HG03025 (cell line): ENCODE measurements around the gene TTLL4.

ENCODE experiments used
- ATAC-seq: cut with Tn5 transposase; IDR thresholded peaks from one replicate; pipeline ENCODE4 v1.9.1; 2021; ENCODE audit warnings: mild to moderate bottlenecking, moderate library complexity; ENCODE audit not compliant: unreplicated experiment, low FRiP score

Gene TTLL4

DNA sequence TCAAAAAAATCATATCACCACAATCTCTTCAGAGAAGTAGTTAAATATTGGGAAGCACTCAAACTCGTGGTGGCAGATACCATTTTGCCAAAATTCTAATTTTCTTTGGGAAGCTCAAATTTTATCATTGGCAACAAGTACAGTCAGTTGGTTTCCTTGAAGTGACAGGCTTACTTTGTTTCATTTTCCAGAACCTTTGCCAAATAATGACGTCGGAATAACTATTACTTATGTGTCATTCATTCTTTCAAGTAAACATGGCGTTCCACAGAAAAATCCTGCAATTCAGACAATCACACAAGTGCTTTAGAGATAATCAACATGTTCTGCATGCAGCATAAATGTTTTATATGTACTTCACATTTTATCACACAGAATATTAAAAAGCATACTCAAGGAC lies 5.4 kb downstream of the TTLL4 start:
- ATAC-seq, result no peak

DNA sequence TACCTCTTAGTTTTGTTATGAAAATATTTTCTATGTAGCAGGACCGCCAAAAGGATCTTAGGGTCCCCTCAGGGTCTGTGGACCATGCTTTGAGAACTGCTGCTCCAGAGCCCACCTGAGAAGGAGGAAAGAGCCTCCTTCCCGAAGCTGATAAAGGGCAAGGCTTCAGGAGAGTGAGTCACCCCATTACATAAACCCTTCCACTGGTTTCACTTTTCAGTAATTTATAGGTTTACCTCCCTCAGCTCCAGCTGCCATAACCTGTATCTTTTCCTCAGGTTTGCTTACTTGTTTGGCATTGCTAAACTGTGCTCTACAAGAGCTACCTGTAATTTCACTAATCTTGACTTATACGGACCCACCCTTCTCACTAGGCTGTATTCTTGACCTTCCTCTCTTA lies 6.6 kb downstream of the TTLL4 start:
- ATAC-seq, result no peak

DNA sequence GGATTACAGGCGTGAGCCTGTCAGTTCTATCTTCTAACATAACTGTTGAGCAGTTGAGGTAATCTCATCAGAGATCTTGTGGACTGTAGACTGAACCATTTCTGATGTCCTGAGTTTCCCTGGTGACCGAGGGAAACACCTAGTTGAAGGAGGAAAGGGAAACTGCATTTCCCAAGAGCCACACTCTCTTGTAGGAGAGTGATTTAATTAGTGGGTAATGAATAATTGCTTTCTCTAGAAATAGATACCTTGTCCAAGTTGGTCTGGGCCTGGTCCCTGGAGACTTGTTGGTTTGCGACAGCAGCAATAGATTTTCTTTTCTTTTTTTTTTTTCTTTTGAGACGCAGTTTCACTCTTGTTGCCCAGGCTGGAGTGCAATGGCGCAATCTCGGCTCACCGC lies 7.4 kb downstream of the TTLL4 start:
- ATAC-seq, result no peak

DNA sequence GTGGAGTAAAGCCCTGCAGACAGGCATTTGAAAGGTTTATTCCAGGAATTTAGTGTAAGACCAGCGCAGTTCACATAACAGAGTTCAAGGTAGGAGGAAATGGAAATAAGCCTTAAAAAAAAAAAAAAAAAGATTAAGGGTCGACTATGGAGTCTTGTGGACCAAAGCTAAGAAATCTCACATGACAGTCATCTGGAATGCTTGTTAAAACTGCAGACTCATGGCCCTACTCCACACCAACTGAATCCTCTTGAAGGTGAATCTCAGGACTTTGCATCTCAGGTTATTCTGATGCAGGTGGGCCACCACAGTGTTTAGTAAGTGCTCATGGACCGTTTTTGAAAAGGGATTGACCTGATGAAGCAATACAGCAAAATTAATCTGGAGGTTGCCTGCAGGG lies 8.8 kb downstream of the TTLL4 start:
- no peak for ATAC-seq

DNA sequence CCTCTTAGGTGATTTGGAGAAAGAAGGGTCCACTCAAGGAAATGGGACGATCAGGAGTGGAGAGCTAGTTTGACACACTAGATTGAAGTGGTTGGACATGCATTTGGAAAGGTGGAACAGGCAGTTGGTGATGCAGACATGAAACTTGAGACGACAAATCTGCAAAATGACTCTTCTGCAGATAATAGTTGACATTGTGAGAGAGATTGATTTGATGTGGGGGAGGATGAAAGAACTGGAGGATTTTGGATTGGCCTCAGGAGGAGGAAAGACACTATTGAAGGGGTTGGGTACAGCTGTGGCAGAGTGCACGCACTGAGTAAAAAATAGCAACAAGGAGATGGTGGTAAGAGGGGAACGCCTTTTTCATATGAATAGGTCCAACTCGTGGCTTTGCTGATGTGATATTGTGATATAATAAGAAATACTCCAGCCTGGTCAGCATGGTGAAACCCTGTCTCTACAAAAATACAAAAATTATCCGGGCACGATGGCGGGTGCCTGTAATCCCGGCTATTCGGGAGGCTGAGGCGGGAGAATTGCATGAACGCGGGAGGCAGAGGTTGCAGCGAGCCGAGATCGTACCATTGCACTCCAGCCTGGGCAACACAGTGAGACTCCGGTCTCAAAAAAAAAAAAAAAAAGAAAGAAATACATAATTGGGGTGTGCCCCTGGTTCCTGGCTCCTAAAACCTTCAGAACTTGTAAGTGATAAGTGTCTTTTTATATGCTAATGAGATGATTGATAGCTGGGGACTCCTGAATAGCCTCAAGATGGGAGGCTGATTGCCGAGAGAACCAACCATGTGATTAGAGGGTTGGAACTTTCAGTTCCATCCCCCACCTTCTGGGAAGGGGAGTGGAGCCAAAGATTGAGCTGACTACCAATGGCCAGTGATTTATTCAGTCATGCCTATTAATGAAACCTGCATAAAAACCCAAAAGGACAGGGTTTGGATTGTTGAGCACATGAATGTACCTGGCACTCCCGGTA lies 9.7 kb downstream of the TTLL4 start:
- no peak for ATAC-seq

DNA sequence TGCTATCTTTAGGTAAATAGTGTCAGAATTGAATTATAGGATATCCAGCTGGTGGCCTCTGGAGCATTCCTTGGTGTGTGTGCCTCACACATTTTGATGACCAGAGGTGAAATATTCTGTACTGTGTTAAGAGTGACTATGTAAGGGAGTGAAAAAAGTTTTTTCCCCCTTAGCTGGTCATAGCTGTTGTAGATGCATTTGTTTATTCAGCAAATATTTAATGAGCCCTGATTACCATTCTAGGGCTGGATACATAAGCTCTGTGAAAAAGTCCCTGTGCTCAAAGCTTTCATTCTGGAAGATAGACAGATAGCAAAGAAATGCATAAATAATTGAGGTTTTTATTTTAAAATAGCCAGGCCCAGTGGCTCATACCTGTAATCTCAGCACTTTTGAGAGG lies 10.9 kb downstream of the TTLL4 start:
- no peak for ATAC-seq

DNA sequence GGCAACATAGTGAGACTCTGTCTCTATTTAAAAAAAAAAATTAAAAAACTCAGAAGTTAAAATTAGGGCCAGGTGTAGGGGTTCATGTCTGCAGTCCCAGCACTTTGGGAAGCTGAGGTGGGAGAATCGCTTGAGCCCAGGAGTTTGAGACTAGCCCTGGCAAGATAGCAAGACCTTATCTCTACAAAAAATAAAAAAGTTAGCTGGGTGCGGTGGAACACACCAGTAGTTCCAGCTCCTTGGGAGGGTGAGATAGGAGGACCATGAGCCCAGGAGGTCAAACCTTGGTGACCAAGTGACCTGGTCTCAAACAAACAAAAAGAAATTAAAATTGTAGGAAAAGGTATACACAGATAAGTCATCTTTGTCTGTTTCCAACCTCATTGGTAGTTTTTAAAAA lies 11.3 kb downstream of the TTLL4 start:
- no peak for ATAC-seq

DNA sequence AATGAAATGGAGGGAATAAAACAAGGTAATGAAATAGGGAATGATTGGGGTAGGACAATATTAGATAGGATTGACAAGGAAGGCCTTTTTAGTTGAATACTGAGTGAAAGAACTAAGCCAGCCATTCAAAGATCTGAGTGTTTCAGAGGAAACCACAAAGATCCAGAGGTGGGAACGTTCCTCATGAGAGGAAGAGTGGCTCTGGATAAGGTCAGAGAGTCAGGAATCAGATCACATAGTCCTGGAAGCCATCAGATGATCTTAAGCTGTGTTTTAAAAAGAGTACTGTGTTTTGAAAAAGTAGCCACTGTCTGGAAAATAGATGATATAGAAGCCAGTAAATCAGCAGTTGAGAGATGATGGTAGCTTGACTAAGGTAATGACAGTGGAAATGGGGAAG lies 11.8 kb downstream of the TTLL4 start:
- ATAC-seq, result no peak

DNA sequence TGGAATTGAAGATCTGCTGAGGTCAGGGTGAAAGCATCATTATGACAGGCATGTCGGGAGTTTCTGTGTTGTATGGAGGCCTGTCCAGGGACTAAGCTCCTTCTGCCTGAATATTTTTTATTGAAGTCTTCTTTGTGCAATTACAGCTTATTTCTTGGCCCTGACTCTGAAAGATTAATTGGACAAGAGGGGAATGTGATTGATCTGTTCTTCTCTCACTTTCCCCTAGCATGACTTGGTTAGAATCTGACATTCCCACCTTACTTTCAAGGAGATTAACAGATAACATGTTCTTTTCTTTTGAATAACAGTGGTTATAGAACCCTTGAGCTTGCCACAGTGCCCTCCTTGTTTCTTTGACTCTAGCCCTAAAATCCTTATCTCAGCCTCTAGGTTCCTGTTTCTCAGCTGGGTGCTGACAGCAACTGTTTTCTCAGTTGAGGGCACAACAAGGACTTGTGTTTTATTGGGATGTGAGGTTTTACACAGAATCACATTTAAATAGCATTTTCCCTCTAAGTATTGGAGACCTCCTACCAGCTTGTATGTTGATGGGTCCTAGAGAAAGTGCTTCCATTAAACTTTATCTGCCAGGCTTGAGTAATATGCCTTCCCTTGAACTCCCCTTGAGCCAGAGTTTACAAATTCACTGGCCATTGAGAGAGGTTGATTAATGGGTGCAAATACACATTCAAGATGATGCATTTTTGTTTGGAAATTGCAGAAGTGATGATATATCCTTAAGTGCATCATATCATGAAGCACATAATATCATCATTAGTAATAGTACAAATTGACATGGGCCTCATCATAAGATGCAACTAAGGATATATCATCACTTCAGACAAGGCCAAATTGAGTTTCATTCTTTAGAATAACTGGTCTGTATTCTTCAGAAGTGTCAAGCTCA lies 12.5 kb downstream of the TTLL4 start:
- no peak for ATAC-seq

DNA sequence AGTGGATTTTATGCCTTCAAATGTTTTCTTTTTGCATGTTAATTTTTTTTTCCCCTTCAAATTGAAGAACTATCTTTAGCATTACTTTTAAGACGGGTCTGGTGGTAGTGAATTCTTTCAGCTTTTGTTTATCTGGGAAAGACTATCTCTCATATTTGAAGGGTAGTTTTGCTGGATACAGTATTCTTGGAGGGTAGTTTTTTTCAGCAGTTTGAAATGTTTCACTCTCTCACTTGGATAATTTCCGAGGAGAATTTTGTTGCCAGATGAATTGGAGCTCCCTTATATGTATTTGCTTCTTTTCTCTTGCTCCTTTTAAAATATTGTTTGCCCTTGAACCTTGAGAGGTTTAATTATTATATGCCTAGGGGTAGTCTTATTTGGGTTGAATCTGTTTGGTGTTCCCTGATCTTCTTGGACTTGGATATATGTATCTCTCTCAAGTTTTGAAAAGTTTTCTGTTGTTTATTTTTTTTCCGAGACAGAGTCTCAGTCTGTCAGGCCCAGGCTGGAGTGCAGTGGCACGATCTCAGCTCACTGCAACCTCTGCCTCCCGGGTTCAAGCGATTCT lies 15.5 kb downstream of the TTLL4 start:
- no peak for ATAC-seq

DNA sequence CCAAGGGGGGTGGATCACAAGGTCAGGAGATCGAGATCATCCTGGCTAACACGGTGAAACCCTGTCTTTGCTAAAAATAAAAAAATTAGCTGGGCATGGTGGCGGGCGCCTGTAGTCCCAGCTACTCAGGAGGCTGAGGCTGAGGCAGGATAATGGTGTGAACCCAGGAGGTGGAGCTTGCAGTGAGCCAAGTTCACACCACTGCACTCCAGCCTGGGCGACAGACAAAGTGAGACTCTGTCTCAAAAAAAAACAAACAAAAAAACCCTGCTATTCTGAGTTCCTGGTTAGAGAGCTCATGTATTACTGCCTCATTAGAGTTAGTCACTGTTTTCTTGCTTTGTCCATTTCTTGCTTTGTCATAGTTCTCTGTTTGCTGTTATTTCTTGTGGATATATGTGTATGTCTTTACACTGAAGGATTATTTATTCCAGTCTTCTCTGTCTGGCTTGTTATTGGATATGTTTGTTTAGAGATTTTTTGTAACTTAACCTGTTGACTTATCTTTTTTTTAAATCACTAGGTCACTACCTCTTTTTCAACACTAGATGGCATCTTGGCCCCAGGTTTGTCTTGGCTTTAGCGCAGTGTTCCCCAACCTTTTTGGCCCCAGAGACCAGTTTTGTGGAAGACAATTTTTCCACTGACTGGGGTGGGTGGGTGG lies 17.0 kb downstream of the TTLL4 start:
- ATAC-seq, result no peak

DNA sequence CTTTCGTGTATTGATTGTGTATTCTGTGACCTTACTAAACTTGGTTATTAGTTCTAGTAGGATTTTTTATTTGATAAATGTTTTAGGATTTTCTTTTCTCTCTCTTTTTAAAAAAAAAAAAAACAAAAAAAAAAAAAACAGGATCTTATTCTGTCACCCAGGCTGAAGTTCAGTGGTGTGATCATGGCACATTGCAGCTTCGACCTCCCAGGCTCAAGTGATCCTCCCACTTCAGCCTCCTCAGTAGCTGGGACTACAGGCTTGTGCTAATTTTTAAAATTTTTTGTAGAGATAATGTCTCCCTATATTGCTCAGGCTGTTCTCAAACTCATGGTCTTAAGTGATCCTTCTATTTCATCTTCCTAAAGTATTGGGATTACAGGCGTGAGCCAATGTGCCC lies 19.0 kb downstream of the TTLL4 start:
- ATAC-seq, result no peak

DNA sequence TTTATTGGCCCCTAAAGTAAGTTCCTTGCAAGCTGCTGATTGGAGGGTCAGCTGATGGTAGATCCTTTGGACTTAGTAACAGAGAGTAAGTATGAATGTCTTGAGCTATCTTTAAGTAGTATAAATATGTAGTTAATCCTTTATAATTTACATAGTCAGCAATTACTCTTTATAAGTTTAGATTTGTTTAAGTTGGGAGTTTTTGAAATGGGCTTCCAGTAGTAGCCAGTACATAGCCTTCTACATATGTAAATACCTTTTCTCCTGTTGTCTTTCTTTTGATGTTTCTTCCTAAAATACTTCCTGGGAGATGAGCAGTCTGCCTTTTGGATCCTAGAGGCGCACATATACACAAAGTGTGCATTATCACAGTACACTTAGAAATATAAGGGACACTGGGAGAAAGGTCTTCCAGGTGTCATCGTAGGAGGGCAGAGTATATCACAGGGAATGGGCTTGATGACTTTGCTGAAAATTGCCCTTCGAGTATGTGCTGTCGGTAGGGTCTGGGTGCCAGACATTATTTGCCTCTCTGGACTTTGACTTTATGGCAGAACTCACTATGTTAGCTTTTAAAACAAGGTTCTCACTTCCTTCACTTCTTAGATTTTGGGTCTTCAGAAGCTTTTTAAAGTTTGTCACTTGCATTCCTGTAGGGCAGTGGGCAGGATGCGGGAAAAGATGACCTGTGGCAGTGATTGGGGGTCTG lies 21.6 kb downstream of the TTLL4 start:
- ATAC-seq, result no peak

DNA sequence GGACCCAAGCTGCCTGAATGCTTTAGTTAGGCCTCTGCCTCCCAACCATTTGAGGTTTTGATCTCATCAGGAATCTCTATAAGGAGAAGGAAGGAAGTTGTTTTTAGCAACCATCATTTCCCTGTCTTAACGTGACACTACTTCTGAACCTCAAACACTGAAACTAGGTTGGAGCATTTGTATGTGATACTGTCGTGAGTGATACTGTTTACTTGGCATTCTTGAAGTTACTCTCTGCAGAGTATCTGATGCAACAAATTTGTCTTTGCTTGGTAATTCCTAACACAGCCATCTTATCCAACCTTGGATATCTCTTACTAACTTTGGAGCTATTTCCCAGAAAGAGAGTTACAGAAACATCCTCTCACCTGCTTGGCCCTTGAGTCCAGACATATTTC lies 22.1 kb downstream of the TTLL4 start:
- no peak for ATAC-seq

DNA sequence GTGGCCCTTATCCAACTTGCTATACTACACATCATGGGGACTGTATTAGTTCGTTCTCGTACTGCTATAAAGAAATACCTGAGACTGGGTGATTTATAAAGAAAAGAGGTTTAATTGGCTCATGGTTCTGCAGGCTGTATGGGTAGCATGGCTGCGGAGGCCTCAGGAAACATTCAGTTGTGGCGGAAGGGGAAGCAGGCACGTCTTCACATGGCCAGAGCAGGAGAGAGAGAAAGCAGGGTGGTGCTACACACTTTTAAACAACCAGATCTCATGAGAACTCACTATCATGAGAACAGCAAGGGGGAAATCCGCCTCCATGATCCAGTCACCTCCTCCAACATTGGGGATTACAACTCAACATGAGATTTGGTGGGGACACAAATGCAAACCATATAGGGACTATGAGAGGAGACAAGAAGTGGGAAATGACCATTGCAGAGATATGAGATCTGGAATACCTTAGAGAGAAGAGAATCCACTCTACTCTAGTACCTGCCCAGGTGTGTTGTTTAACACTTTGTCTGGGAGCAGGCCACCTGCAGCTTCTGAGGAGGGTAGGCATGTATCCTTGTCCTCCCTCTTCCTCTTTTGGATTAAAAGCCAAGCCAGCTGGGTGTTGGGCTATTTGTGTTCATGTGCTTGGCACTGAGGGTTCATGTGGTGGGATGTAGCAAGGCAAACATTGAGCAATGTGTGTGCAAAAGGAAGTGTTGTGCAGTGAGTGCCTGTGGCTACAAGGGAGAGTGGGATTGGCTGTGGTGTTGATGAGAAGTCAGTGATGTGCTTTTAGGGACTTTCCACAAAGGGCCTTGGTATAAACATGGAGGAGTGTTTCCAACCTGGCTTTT lies 22.8 kb downstream of the TTLL4 start:
- no peak for ATAC-seq

DNA sequence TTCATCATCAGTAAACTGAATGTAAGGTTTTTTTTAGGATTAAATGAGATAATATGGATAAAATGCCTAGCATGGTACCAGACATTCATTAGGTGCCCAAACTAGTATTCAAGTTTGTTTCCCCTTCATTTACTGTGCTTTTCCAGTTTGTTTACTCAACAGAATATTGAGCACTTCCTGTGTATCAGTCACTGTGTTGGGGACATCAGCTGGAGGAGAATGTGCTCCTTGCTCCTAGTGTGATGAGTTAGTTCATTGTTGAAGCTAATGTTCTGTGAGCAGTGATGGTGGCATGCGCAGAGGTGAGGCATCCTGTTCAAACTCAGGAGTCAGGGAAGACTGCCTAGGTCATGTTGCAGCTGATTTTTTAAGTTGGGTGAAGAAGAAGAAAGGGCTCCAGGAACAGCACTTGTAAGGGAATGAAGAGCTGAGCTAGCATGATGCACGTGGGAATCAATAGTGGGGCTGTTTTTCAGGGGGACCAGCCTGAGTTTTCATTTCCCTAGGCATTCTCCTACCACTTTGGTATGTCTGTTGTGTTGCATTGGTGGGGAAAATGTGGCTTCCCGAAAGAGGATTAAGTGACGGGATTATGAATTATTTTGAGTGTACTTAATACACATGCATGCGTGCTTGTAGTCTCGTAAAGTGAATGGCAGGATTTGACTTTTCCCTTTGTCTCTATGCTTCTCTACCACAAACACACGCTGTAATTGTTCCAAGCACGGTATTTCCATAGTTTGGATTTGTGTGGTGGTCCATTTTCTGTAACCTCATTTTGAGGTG lies 23.7 kb downstream of the TTLL4 start:
- no peak for ATAC-seq

DNA sequence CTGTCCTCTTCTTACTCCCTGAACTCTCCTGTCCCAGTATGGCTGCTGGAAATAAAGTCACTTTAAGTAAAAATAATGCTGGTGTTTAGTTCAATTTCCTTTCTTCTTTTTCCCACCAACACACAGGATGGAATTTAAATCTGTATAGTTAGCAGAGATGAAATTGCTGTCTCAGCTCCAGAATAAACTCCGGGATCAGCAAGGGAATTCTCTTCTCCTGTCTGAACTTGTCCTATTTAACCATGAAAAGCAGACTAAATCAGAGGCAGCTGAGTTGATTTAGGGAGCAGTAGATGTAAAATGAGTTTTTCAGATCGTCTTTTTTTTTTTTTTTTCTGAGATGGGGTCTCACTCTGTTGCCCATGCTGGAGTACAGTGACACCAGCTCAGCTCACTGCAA lies 25.9 kb downstream of the TTLL4 start:
- ATAC-seq, result no peak

DNA sequence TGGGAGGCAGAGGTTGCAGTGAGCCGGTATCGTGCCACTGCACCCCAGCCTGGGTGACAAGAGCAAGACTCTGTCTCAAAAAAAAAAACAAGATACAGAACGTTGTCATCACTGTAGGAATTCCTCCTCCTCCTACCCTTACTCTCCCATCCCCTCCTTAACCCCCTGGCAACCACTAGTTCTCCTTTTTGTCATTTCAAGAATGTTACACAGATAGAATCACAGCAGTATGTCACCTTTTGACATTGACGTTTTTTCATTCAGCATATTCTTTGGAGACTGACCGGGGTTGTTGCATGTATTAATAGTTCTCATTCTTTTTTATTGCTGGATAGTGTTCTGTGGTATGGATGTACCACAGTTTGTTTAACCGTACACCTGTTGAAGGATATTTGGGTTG lies 32.4 kb downstream of the TTLL4 start:
- ATAC-seq, result no peak
